H9 (cell line): Measurements from ENCODE around the gene ST6GALNAC5. TPM values are rescaled to one million over a fixed set of nuclear protein-coding genes. Genes with fewer than 3 reads are reported as not detected.

Experiments
- DNase-seq: peaks from one replicate; pipeline ENCODE4 v3.0.0-alpha.2; 2017
- H2AFZ ChIP-seq: one replicate; pipeline ENCODE4 v1.6.1; 2013; ENCODE audit warnings: mild to moderate bottlenecking, low read length, control low read depth, moderate library complexity
- H2AK5ac ChIP-seq: 2 replicates; pipeline ENCODE4 v1.6.1; 2013; ENCODE audit warnings: low read length, control low read depth, mixed read lengths; ENCODE audit not compliant: insufficient read length
- H2BK120ac ChIP-seq: one replicate; pipeline ENCODE4 v1.6.1; 2013; ENCODE audit warnings: low read depth, mild to moderate bottlenecking, low read length, control low read depth, inconsistent platforms; ENCODE audit not compliant: poor library complexity, severe bottlenecking
- H2BK12ac ChIP-seq: 2 replicates; pipeline ENCODE4 v1.6.1; 2013; ENCODE audit warnings: low read length, control low read depth, mixed read lengths, low read depth; ENCODE audit not compliant: insufficient read length
- H2BK15ac ChIP-seq: 2 replicates; pipeline ENCODE4 v1.6.1; 2013; ENCODE audit warnings: low read depth, low read length, control low read depth
- H2BK20ac ChIP-seq: one replicate; pipeline ENCODE4 v1.6.1; 2013; ENCODE audit warnings: low read depth, mild to moderate bottlenecking, low read length, control low read depth, inconsistent platforms; ENCODE audit not compliant: poor library complexity, severe bottlenecking
- H2BK5ac ChIP-seq: 2 replicates; pipeline ENCODE4 v1.6.1; 2013; ENCODE audit warnings: low read length, control low read depth, mixed read lengths; ENCODE audit not compliant: insufficient read length
- H3K14ac ChIP-seq: 2 replicates; pipeline ENCODE4 v1.6.1; 2013; ENCODE audit warnings: low read length, control low read depth; ENCODE audit not compliant: insufficient read depth
- H3K18ac ChIP-seq: 2 replicates; pipeline ENCODE4 v1.6.1; 2013; ENCODE audit warnings: low read depth, mild to moderate bottlenecking, mixed read lengths, low read length, control low read depth; ENCODE audit not compliant: insufficient read length
- H3K23ac ChIP-seq: 2 replicates; pipeline ENCODE4 v1.6.1; 2013; ENCODE audit warnings: low read length, control low read depth, mixed read lengths, low read depth; ENCODE audit not compliant: insufficient read length
- H3K23me2 ChIP-seq: 2 replicates; pipeline ENCODE4 v1.6.1; 2013; ENCODE audit warnings: low read depth, mild to moderate bottlenecking, mixed read lengths, low read length, control low read depth; ENCODE audit not compliant: insufficient read length, poor library complexity, severe bottlenecking
- H3K27ac ChIP-seq: 2 replicates; pipeline ENCODE4 v1.5.1; 2013; ENCODE audit warnings: low read length, control low read depth, mixed read lengths, low read depth; ENCODE audit not compliant: insufficient read length
- H3K27me3 ChIP-seq: 2 replicates; pipeline ENCODE4 v1.6.1; 2013; ENCODE audit warnings: low read length, control low read depth, inconsistent platforms; ENCODE audit not compliant: insufficient read depth
- H3K4ac ChIP-seq: 2 replicates; pipeline ENCODE4 v1.6.1; 2013; ENCODE audit warnings: low read depth, mild to moderate bottlenecking, control low read depth, inconsistent platforms, low read length, moderate library complexity
- H3K4me1 ChIP-seq: 2 replicates; pipeline ENCODE4 v1.6.1; 2013; ENCODE audit warnings: low read length, control low read depth, inconsistent platforms; ENCODE audit not compliant: insufficient read depth
- H3K4me2 ChIP-seq: 2 replicates; pipeline ENCODE4 v1.6.1; 2013; ENCODE audit warnings: low read length, control low read depth, mixed read lengths; ENCODE audit not compliant: insufficient read length, insufficient read depth
- H3K56ac ChIP-seq: 2 replicates; pipeline ENCODE4 v1.6.1; 2013; ENCODE audit warnings: low read depth, mild to moderate bottlenecking, mixed read lengths, low read length, control low read depth; ENCODE audit not compliant: insufficient read length
- H3K79me1 ChIP-seq: 2 replicates; pipeline ENCODE4 v1.6.1; 2013; ENCODE audit warnings: low read depth, mild to moderate bottlenecking, moderate library complexity, low read length, control low read depth, inconsistent platforms; ENCODE audit not compliant: insufficient read depth, poor library complexity, severe bottlenecking
- H3K79me2 ChIP-seq: 2 replicates; pipeline ENCODE4 v1.6.1; 2013; ENCODE audit warnings: low read length, control low read depth, inconsistent platforms; ENCODE audit not compliant: insufficient read depth
- H3K9ac ChIP-seq: 2 replicates; pipeline ENCODE4 v1.6.1; 2013; ENCODE audit warnings: low read length, control low read depth, mixed read lengths; ENCODE audit not compliant: insufficient read length; ENCODE audit errors: extremely low read depth
- H3K9me3 ChIP-seq: one replicate; pipeline ENCODE4 v1.6.1; 2013; ENCODE audit warnings: low read depth, low read length, inconsistent platforms; ENCODE audit not compliant: control insufficient read depth
- H3T11ph ChIP-seq: one replicate; pipeline ENCODE4 v1.6.1; 2013; ENCODE audit warnings: mild to moderate bottlenecking, low read length, control low read depth, inconsistent platforms
- H4K20me1 ChIP-seq: one replicate; pipeline ENCODE4 v1.6.1; 2013; ENCODE audit not compliant: control insufficient read depth, insufficient read length, insufficient read depth
- H4K5ac ChIP-seq: 2 replicates; pipeline ENCODE4 v1.6.1; 2013; ENCODE audit warnings: low read depth, mild to moderate bottlenecking, mixed read lengths, low read length, control low read depth; ENCODE audit not compliant: insufficient read length
- H4K8ac ChIP-seq: replicated peaks from 2 replicates; pipeline ENCODE4 v1.6.1; 2013; ENCODE audit warnings: low read length, control low read depth, mixed read lengths, low read depth; ENCODE audit not compliant: insufficient read length
- H4K91ac ChIP-seq: 2 replicates; pipeline ENCODE4 v1.6.1; 2013; ENCODE audit warnings: low read depth, mild to moderate bottlenecking, moderate library complexity, mixed read lengths, low read length, control low read depth; ENCODE audit not compliant: insufficient read length
- H3K27ac Mint-ChIP-seq, 3 experiments: 2 replicates in 2 of 3; 3 replicates in 1 of 3; pipeline ENCODE4 v1.8.0; 2020 to 2021; ENCODE audit warnings: mixed read lengths in 3 of 3, mild to moderate bottlenecking in 1 of 3, moderate library complexity in 1 of 3
- H3K27me3 Mint-ChIP-seq: 2 replicates; pipeline ENCODE4 v1.8.0; 2021; ENCODE audit warnings: low read depth, mild to moderate bottlenecking, moderate library complexity, mixed read lengths
- H3K36me3 Mint-ChIP-seq, 3 experiments: 2 replicates in 2 of 3; 3 replicates in 1 of 3; pipeline ENCODE4 v1.8.0; 2020 to 2021; ENCODE audit warnings: low read depth in 3 of 3, mixed read lengths in 3 of 3; ENCODE audit not compliant: insufficient read depth in 1 of 3
- H3K4me1 Mint-ChIP-seq, 2 experiments: 2 replicates each; pipeline ENCODE4 v1.8.0; 2020; ENCODE audit warnings: mixed read lengths in 2 of 2
- H3K4me3 Mint-ChIP-seq, 2 experiments: 2 replicates in 1 of 2; 3 replicates in 1 of 2; pipeline ENCODE4 v1.8.0; 2020 to 2021; ENCODE audit warnings: mild to moderate bottlenecking in 2 of 2, mixed read lengths in 2 of 2, moderate library complexity in 1 of 2
- H3K9me3 Mint-ChIP-seq, 2 experiments: 2 replicates in 1 of 2; 3 replicates in 1 of 2; pipeline ENCODE4 v1.8.0; 2020; ENCODE audit warnings: mild to moderate bottlenecking in 2 of 2, mixed read lengths in 2 of 2, moderate library complexity in 1 of 2
- WGBS: extraction: QIAGEN DNeasy Blood & Tissue Kit; methylation state at CpG from one replicate; pipeline ENCODE4 v1.1.7; 2013; ENCODE audit warnings: missing lambda C conversion rate, low lambda C conversion rate, mixed read lengths; ENCODE audit not compliant: insufficient read length; ENCODE audit errors: extremely low coverage; 5-methylcytosine and 5-hydroxymethylcytosine counted together
- total RNA-seq: library from RNA; stranded (reverse); gene quantifications from 2 replicates; pipeline ENCODE4 v1.2.1, GENCODE V29; 2021
- TF ChIP-seq, protein P1 (sequence below): fragments of 200-600 bp; sonication (generic); conservative IDR thresholded peaks from 3 replicates; pipeline ENCODE4 v1.8.0; 2021; ENCODE audit warnings: antibody characterized with exemption, mild to moderate bottlenecking

Gene ST6GALNAC5
- total RNA-seq, 1 experiment from 2014 or later = 3.3 TPM

DNA sequence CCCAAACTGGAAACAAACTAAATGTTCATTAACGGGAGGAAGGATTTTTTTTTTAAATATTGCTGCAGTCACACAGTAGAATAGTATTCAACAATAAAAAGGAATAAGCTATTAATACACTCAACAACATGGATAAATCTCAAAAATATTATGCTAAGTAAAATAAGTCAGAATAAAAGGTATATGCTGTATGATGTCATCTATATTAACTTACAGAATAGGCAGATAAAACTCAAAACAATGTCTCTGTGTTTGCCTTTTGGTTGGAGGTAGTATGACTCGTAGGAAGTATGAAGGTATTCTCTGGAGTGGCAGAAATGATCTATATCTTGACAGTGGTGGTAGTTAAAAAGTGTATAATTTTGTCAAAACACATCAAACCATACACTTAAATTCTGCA lies 6.1 kb upstream of the ST6GALNAC5 start:
- H2BK20ac ChIP-seq = no peak overlapping the region
- H2BK12ac ChIP-seq = no peak overlapping the region
- H4K5ac ChIP-seq = no peak overlapping the region
- no peak overlapping the region for H3K4ac ChIP-seq
- H3K9me3 Mint-ChIP-seq = no peaks in the 10 kb centered on the region
- no peak overlapping the region for H3K27ac ChIP-seq
- no peak overlapping the region for H3K4me2 ChIP-seq
- no peaks in the 10 kb centered on the region; a peak in 1 of 7 replicates for H3K36me3 Mint-ChIP-seq
- H3K56ac ChIP-seq = no peak overlapping the region
- no peaks in the 10 kb centered on the region for H3K79me1 ChIP-seq
- no CpG with 5 or more reads among the region's 2 CpGs for WGBS
- no peak for DNase-seq
- H4K20me1 ChIP-seq = no peaks in the 10 kb centered on the region
- no peak overlapping the region for H2BK5ac ChIP-seq
- no peaks in the 10 kb centered on the region for H3K27me3 ChIP-seq
- H3K4me3 Mint-ChIP-seq = no peak overlapping the region
- no peaks in the 10 kb centered on the region for H3K79me2 ChIP-seq
- no peak overlapping the region for H4K8ac ChIP-seq
- H3K23ac ChIP-seq = no peak overlapping the region
- no peak overlapping the region for H3K27ac Mint-ChIP-seq
- no peak overlapping the region for H2AK5ac ChIP-seq
- H3K9ac ChIP-seq = no peak overlapping the region
- TF ChIP-seq, protein P1, sequence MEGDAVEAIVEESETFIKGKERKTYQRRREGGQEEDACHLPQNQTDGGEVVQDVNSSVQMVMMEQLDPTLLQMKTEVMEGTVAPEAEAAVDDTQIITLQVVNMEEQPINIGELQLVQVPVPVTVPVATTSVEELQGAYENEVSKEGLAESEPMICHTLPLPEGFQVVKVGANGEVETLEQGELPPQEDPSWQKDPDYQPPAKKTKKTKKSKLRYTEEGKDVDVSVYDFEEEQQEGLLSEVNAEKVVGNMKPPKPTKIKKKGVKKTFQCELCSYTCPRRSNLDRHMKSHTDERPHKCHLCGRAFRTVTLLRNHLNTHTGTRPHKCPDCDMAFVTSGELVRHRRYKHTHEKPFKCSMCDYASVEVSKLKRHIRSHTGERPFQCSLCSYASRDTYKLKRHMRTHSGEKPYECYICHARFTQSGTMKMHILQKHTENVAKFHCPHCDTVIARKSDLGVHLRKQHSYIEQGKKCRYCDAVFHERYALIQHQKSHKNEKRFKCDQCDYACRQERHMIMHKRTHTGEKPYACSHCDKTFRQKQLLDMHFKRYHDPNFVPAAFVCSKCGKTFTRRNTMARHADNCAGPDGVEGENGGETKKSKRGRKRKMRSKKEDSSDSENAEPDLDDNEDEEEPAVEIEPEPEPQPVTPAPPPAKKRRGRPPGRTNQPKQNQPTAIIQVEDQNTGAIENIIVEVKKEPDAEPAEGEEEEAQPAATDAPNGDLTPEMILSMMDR = no peak
- no peak overlapping the region for H2BK120ac ChIP-seq
- no peak overlapping the region for H3K14ac ChIP-seq
- H3T11ph ChIP-seq = no peak overlapping the region
- no peak overlapping the region for H4K91ac ChIP-seq
- no peaks in the 10 kb centered on the region for H3K23me2 ChIP-seq
- peaks cover 1% of the 10 kb centered on the region; the same call in 1 of the 2 replicates for H3K4me1 ChIP-seq
- H2BK15ac ChIP-seq = no peak overlapping the region
- peaks cover 17 to 20% of the 10 kb centered on the region in 2 experiments for H3K4me1 Mint-ChIP-seq
- H3K18ac ChIP-seq = no peak overlapping the region
- no peaks in the 10 kb centered on the region for H3K9me3 ChIP-seq
- H3K27me3 Mint-ChIP-seq = peaks cover 15% of the 10 kb centered on the region
- no peak overlapping the region for H2AFZ ChIP-seq
